GM13977 (cell line): ENCODE measurements around the gene FFAR2.
A peak's percentile ranks its signal among the peaks of the same experiment; 100 is the strongest.

Experiments
- DNase-seq: peaks from one replicate; pipeline ENCODE4 v3.0.0; 2012; ENCODE audit warnings: low spot score
- in situ Hi-C: fragments of 300-500 bp; cut with MboI; formaldehyde crosslinking; loops from one replicate; pipeline ENCODE4 v1.12.0; 2022; ENCODE audit warnings: low sequenced_read_pairs, low pct_unique_long_range_greater_than_20kb, mixed read lengths, inconsistent platforms; ENCODE audit not compliant: unreplicated experiment
- TF ChIP-seq, protein P1 (sequence below): IDR thresholded peaks from 2 replicates; pipeline ENCODE4 v1.5.1; 2012; ENCODE audit warnings: mild to moderate bottlenecking, control low read depth; ENCODE audit not compliant: insufficient read depth; ENCODE audit errors: extremely low read depth, missing control alignments

Gene FFAR2

DNA sequence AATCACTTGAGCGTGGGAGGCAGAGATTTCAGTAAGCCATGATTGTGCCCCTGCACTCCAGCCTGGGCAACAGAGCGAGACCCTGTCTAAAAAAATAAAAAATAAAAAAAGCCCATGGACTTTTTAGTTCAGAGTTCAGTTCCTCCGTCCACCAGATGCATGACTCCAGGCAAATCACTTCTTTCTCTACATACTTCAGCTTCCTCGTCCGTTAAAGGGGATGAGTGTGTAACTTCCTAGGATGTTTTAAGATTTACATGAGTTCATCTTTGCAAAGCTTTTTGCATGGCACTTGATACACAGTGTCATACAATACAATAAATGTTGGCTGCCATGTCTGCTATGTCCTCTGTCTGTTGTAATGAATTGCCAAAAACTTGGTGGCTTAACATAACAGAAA, 10.0 kb upstream of the FFAR2 start:
- TF ChIP-seq, protein P1, sequence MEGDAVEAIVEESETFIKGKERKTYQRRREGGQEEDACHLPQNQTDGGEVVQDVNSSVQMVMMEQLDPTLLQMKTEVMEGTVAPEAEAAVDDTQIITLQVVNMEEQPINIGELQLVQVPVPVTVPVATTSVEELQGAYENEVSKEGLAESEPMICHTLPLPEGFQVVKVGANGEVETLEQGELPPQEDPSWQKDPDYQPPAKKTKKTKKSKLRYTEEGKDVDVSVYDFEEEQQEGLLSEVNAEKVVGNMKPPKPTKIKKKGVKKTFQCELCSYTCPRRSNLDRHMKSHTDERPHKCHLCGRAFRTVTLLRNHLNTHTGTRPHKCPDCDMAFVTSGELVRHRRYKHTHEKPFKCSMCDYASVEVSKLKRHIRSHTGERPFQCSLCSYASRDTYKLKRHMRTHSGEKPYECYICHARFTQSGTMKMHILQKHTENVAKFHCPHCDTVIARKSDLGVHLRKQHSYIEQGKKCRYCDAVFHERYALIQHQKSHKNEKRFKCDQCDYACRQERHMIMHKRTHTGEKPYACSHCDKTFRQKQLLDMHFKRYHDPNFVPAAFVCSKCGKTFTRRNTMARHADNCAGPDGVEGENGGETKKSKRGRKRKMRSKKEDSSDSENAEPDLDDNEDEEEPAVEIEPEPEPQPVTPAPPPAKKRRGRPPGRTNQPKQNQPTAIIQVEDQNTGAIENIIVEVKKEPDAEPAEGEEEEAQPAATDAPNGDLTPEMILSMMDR = no peak

DNA sequence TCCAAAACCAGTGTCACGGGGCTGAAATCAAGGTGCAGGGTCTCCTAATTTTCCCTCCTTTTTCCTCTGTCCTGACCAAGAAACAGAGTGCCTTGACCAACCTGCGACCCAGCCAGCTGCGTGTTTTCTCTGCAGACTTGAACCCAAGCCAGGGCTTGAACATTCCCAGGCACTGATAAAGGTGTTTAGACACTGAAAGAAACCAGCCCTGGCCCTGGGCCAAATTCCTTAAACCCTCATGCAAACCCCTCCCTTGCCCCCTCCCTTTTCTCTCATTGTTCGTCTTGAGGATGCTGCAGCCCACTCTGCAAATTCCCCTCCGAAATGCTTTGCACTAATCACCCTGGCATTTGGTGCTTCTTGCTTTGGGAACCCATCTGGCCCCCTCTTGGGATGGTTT, 9.5 kb upstream of the FFAR2 start:
- TF ChIP-seq, protein P1 = no peak
- no peak for DNase-seq
- in situ Hi-C loops = no loop called here

More for the DNA sequence above, 10.0 kb upstream of the FFAR2 start:
- in situ Hi-C loops = no loop called here
- no peak for DNase-seq

DNA sequence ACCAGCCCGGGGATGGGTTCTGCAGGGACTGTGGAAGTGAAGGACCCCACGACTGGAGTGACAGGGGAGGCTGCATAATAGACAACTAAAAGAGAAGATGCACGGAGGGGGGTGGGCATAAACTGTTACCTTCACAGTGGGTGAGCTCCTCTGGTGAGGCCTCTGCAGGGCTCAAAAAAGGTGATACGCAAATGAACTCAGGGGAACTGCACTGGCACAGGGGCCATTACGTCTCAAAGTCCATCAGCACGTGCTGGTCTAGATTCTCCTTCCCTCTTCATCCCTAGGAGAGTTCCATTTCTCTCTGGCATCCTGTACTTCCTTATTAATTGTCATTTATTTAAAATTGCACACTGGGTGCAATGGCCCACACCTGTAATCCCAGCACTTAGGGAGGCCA, 8.1 kb upstream of the FFAR2 start:
- TF ChIP-seq, protein P1 = no peak
- in situ Hi-C loops = no loop called here
- no peak for DNase-seq

DNA sequence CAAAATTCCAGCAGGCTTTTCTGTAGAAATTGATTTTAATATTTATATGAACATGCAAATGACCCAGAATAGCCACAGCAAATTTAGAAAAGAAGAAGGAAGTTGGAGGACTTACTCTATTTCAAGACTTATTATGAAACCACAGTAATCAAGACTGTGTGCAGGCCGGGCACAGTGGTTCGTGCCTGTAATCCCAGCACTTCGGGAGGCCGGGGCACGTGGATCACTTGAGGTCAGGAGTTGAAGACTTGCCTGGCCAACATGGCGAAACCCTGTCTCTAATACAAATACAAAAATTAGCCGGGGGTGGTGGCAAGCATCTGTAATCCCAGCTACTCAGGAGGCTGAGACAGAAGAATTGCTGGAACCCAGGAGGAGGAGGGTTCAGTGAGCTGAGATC, 6.0 kb upstream of the FFAR2 start:
- in situ Hi-C loops = no loop called here

DNA sequence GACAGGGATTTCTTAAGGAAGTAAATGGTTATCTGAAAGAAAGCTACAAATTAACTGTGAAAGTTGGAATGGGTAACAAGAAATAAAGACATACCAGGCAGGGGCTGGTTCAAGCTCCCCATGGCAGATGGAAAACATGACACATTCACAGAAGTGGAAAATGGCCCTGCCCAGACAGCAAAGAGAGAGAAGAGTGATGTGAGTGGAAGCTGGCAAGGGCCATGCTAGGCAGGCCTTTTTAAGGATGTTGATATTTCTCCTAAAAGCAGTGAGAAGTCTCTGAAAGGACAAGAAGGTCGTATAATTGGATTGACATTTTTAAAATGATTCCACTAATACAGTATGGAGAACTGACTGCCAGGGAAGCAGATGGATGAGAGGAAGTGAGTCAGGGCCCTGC, 3.3 kb upstream of the FFAR2 start:
- in situ Hi-C loops = no loop called here
- no peak for DNase-seq
- TF ChIP-seq, protein P1 = no peak

More for the DNA sequence above, 6.0 kb upstream of the FFAR2 start:
- TF ChIP-seq, protein P1 = no peak
- DNase-seq = no peak

DNA sequence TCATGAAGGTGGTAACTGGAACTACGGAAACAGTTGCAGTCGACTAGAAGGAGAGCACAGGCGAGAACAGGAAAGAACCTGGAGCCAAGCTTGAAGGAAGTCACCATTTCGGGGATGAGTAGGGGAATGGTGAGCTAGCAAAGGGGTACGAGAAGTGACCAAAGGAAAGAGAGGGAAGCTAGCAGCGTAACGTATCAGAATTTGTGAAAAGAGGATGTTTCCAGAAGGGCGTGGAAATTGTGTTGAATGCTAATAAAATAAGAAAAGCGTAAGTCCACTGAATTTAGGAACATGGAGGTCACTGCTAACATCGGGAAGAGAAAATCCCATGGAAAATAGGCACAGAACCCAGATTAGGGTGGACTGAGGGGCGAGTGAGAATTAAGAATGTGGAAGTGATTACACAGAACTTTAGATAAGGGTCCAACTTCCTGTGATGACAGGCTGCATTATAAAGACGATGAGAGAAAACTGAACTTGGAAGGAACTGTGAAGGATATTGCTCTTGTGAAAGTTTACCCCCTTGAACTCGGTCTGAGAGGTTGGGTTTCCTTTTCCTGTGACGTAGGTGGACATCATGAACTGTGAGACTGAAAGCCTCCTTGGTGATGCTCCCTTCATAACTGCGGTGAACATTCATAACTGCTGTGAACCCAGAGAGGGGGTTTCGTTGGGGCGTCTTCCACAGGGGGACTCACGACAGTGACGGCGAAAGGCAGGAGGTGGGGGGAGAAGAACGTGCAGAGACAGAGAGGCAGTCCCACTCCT, 2.0 kb upstream of the FFAR2 start:
- peak; percentile 71 for DNase-seq
- TF ChIP-seq, protein P1 = no peak
- in situ Hi-C loops = no loop called here
